ENCODE data around the gene PAXX. TPM values are rescaled to one million over a fixed set of nuclear protein-coding genes. Genes with fewer than 3 reads are reported as not detected.

PAXX gene
- total RNA-seq, 1 donor from 2014 or later: 50.7 TPM

- H3K4me3 Mint-ChIP-seq (ENCODE audit: unreplicated experiment): no peak overlapping the region
- no peak for DNase-seq
- no peak overlapping the region for H3K27ac Mint-ChIP-seq (ENCODE audit: unreplicated experiment)
- no peak for TF ChIP-seq CTCF (IDR thresholded peaks at IDR 0.05; ENCODE audit: partially characterized antibody, unreplicated experiment)
- H3K36me3 Mint-ChIP-seq (ENCODE audit: unreplicated experiment): no peaks in the 10 kb centered on the region
- peaks cover 2% of the 10 kb centered on the region for H3K4me1 Mint-ChIP-seq (ENCODE audit: low read depth, unreplicated experiment)
- H3K9me3 Mint-ChIP-seq (ENCODE audit: unreplicated experiment): peaks cover 3% of the 10 kb centered on the region
- peaks cover 5% of the 10 kb centered on the region for H3K27me3 Mint-ChIP-seq (ENCODE audit: unreplicated experiment)
Observed at GRCh38 chr9:137019891-137020683, 27.9 kb downstream of the PAXX start.

- no peak for DNase-seq
- Mint-ChIP-seq H3K4me3 (ENCODE audit: unreplicated experiment) (no peak overlapping the region), H3K9me3 (ENCODE audit: unreplicated experiment) (peaks cover 1% of the 10 kb centered on the region), H3K36me3 (ENCODE audit: unreplicated experiment) (no peaks in the 10 kb centered on the region), H3K27me3 (ENCODE audit: unreplicated experiment) (peaks cover 5% of the 10 kb centered on the region), H3K4me1 (ENCODE audit: low read depth, unreplicated experiment) (peaks cover 2% of the 10 kb centered on the region), H3K27ac (ENCODE audit: unreplicated experiment) (no peak overlapping the region)
- no peak for TF ChIP-seq CTCF (IDR thresholded peaks at IDR 0.05; ENCODE audit: partially characterized antibody, unreplicated experiment)
Observed at GRCh38 chr9:137020771-137021567, 28.7 kb downstream of the PAXX start.

- Mint-ChIP-seq H3K4me3 (ENCODE audit: unreplicated experiment) (no peak overlapping the region), H3K27ac (ENCODE audit: unreplicated experiment) (no peak overlapping the region), H3K27me3 (ENCODE audit: unreplicated experiment) (peaks cover 5% of the 10 kb centered on the region), H3K36me3 (ENCODE audit: unreplicated experiment) (no peaks in the 10 kb centered on the region), H3K4me1 (ENCODE audit: low read depth, unreplicated experiment) (peaks cover 2% of the 10 kb centered on the region), H3K9me3 (ENCODE audit: unreplicated experiment) (peaks cover 1% of the 10 kb centered on the region)
- DNase-seq: no peak
- no peak for TF ChIP-seq CTCF (IDR thresholded peaks at IDR 0.05; ENCODE audit: partially characterized antibody, unreplicated experiment)
Observed at GRCh38 chr9:137021568-137021978, 29.4 kb downstream of the PAXX start.

GRCh38 chr9:137021979-137022661 lies 29.9 kb downstream of the PAXX start:
- Mint-ChIP-seq H3K4me1 (ENCODE audit: low read depth, unreplicated experiment) (peaks cover 2% of the 10 kb centered on the region), H3K4me3 (ENCODE audit: unreplicated experiment) (no peak overlapping the region), H3K27me3 (ENCODE audit: unreplicated experiment) (peaks cover 2% of the 10 kb centered on the region), H3K9me3 (ENCODE audit: unreplicated experiment) (peaks cover 2% of the 10 kb centered on the region), H3K36me3 (ENCODE audit: unreplicated experiment) (no peaks in the 10 kb centered on the region), H3K27ac (ENCODE audit: unreplicated experiment) (no peak overlapping the region)
- TF ChIP-seq CTCF (IDR thresholded peaks at IDR 0.05; ENCODE audit: partially characterized antibody, unreplicated experiment): no peak
- DNase-seq: no peak
